Fibroblast of pulmonary artery (primary cell): Measurements from ENCODE around the gene ZNF574.
"Not testable (repeated sequence)": the region's sequence is repeated elsewhere in the genome, so short reads cannot be mapped to it uniquely, and the experiment has no call there.

ENCODE experiments used
- DNase-seq: peaks from one replicate; pipeline ENCODE4 v3.0.0-alpha.2; 2010; ENCODE audit warnings: low read depth
- H3K4me3 ChIP-seq: replicated peaks from 2 replicates; pipeline ENCODE4 v1.5.1; 2011; ENCODE audit warnings: low read depth, mild to moderate bottlenecking, control low read depth, low read length, moderate library complexity
- CTCF ChIP-seq: IDR thresholded peaks from 2 replicates; pipeline ENCODE4 v1.5.1; 2011; ENCODE audit warnings: mild to moderate bottlenecking, control low read depth, low read length, inconsistent platforms; ENCODE audit errors: missing control alignments

The ZNF574 gene

GRCh38 chr19:42037649-42038048 lies 38.3 kb upstream of the ZNF574 start:
- no peak overlapping the region for H3K4me3 ChIP-seq
- no peak for DNase-seq
- TF ChIP-seq CTCF = no peak

- DNase-seq = no peak
- H3K4me3 ChIP-seq = no peak overlapping the region
- TF ChIP-seq CTCF = no peak
These were observed 37.3 kb upstream of the ZNF574 start for GRCh38 chr19:42038666-42039065.

GRCh38 chr19:42040031-42040430 lies 35.9 kb upstream of the ZNF574 start:
- no peak for DNase-seq
- no peak for TF ChIP-seq CTCF
- no peak overlapping the region for H3K4me3 ChIP-seq

- not testable (repeated sequence) for H3K4me3 ChIP-seq, DNase-seq
These were observed 35.5 kb upstream of the ZNF574 start for GRCh38 chr19:42040491-42040890.

GRCh38 chr19:42042455-42043170 lies 33.4 kb upstream of the ZNF574 start:
- no peak for TF ChIP-seq CTCF

GRCh38 chr19:42045575-42045974 lies 30.4 kb upstream of the ZNF574 start:
- TF ChIP-seq CTCF = no peak
- no peak for DNase-seq
- no peak overlapping the region for H3K4me3 ChIP-seq

More at GRCh38 chr19:42042455-42043170, 33.4 kb upstream of the ZNF574 start:
- DNase-seq = no peak
- H3K4me3 ChIP-seq = no peak overlapping the region

- no peak for TF ChIP-seq CTCF
- DNase-seq = no peak
- no peak overlapping the region for H3K4me3 ChIP-seq
These were observed 27.0 kb upstream of the ZNF574 start for GRCh38 chr19:42048992-42049391.
